Astrocyte (in vitro differentiated cells and primary cell): ENCODE data around the gene CLOCK.

ENCODE experiments used
- EZH2 ChIP-seq: IDR thresholded peaks from 2 replicates; pipeline ENCODE4 v1.6.1; 2012; ENCODE audit warnings: mild to moderate bottlenecking, low read length, inconsistent platforms; ENCODE audit not compliant: insufficient read depth
- TF ChIP-seq, protein P1 (sequence below): IDR thresholded peaks from 2 replicates; pipeline ENCODE4 v1.5.1; 2011; ENCODE audit warnings: low read depth, mild to moderate bottlenecking, inconsistent platforms, low read length, moderate library complexity; ENCODE audit not compliant: insufficient read depth

DNA sequence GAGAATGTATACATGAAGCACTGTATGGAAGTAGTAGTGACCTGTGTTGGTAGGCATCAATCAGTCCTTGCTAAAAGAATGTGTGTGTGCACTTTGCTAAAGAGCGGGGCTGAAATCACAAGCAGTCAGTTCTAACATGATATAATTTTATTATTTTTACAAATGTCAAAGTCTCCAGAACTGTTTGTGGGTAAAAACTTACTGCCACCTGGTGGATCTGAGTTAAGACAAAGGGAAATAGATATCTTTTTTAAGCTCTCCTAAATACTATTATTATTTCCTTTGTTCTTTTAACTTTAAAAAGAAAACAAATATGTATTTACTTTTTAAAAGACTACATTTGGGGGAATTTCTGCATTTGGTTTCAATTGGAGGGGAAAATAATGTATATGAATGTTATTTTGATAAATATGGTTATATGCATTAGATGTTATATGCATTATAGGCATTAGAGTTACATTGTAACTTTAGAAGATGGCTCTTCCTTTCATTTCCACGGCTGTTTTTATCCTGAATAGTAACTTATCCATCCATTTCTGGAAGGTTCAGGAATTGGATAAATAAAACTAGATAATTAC lies 7.8 kb upstream of the CLOCK start:
- TF ChIP-seq, protein P1, sequence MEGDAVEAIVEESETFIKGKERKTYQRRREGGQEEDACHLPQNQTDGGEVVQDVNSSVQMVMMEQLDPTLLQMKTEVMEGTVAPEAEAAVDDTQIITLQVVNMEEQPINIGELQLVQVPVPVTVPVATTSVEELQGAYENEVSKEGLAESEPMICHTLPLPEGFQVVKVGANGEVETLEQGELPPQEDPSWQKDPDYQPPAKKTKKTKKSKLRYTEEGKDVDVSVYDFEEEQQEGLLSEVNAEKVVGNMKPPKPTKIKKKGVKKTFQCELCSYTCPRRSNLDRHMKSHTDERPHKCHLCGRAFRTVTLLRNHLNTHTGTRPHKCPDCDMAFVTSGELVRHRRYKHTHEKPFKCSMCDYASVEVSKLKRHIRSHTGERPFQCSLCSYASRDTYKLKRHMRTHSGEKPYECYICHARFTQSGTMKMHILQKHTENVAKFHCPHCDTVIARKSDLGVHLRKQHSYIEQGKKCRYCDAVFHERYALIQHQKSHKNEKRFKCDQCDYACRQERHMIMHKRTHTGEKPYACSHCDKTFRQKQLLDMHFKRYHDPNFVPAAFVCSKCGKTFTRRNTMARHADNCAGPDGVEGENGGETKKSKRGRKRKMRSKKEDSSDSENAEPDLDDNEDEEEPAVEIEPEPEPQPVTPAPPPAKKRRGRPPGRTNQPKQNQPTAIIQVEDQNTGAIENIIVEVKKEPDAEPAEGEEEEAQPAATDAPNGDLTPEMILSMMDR, result peak; percentile 39
- no peak for TF ChIP-seq EZH2
